Progenitor cell of endocrine pancreas (in vitro differentiated cells): ENCODE measurements around the gene C5AR1. TPM values are rescaled to one million over a fixed set of nuclear protein-coding genes. Genes with fewer than 3 reads are reported as not detected.
"Not testable (repeated sequence)": the region's sequence is repeated elsewhere in the genome, so short reads cannot be mapped to it uniquely, and the experiment has no call there.

ENCODE experiments used
- DNase-seq: peaks from one replicate; pipeline ENCODE4 v3.0.0; 2021; ENCODE audit warnings: low spot score; ENCODE audit not compliant: unreplicated experiment
- H3K27ac Mint-ChIP-seq: 2 replicates; pipeline ENCODE4 v1.8.0; 2021; ENCODE audit warnings: mild to moderate bottlenecking, moderate library complexity, mixed read lengths
- H3K27me3 Mint-ChIP-seq: 2 replicates; pipeline ENCODE4 v1.8.0; 2021; ENCODE audit warnings: mixed read lengths
- H3K36me3 Mint-ChIP-seq: 2 replicates; pipeline ENCODE4 v1.8.0; 2022; ENCODE audit warnings: mixed read lengths; ENCODE audit not compliant: insufficient read depth
- H3K4me1 Mint-ChIP-seq: 2 replicates; pipeline ENCODE4 v1.8.0; 2021; ENCODE audit warnings: low read depth, mixed read lengths
- H3K4me3 Mint-ChIP-seq: 2 replicates; pipeline ENCODE4 v1.8.0; 2021; ENCODE audit warnings: low read depth, mild to moderate bottlenecking, moderate library complexity, mixed read lengths
- H3K9me3 Mint-ChIP-seq: 2 replicates; pipeline ENCODE4 v1.8.0; 2021; ENCODE audit warnings: low read depth, mixed read lengths
- total RNA-seq: library from RNA; stranded (reverse); gene quantifications from 2 replicates; pipeline ENCODE4 v1.2.1, GENCODE V29; 2021
- TF ChIP-seq, protein P1 (sequence below): fragments of 200-600 bp; sonication (generic); IDR thresholded peaks from one replicate; pipeline ENCODE4 v1.5.0; 2021; ENCODE audit warnings: antibody characterized with exemption, mild to moderate bottlenecking; ENCODE audit not compliant: unreplicated experiment

The C5AR1 gene
- total RNA-seq, 1 donor from 2014 or later: 2.4 TPM

GRCh38 chr19:47343194-47343802 lies 33.6 kb downstream of the C5AR1 start:
- no peak overlapping the region for H3K27ac Mint-ChIP-seq
- no peak for DNase-seq
- TF ChIP-seq, protein P1, sequence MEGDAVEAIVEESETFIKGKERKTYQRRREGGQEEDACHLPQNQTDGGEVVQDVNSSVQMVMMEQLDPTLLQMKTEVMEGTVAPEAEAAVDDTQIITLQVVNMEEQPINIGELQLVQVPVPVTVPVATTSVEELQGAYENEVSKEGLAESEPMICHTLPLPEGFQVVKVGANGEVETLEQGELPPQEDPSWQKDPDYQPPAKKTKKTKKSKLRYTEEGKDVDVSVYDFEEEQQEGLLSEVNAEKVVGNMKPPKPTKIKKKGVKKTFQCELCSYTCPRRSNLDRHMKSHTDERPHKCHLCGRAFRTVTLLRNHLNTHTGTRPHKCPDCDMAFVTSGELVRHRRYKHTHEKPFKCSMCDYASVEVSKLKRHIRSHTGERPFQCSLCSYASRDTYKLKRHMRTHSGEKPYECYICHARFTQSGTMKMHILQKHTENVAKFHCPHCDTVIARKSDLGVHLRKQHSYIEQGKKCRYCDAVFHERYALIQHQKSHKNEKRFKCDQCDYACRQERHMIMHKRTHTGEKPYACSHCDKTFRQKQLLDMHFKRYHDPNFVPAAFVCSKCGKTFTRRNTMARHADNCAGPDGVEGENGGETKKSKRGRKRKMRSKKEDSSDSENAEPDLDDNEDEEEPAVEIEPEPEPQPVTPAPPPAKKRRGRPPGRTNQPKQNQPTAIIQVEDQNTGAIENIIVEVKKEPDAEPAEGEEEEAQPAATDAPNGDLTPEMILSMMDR: no peak
- no peak overlapping the region for H3K4me3 Mint-ChIP-seq
- no peaks in the 10 kb centered on the region for H3K9me3 Mint-ChIP-seq
- no peaks in the 10 kb centered on the region for H3K27me3 Mint-ChIP-seq
- H3K36me3 Mint-ChIP-seq: no peaks in the 10 kb centered on the region
- no peaks in the 10 kb centered on the region for H3K4me1 Mint-ChIP-seq

- TF ChIP-seq, protein P1: no peak
- Mint-ChIP-seq H3K36me3 (no peaks in the 10 kb centered on the region), H3K27ac (no peak overlapping the region), H3K4me3 (no peak overlapping the region), H3K27me3 (no peaks in the 10 kb centered on the region), H3K9me3 (no peaks in the 10 kb centered on the region), H3K4me1 (peaks cover 4% of the 10 kb centered on the region)
- DNase-seq: no peak
Measured at GRCh38 chr19:47344425-47344824, 34.8 kb downstream of the C5AR1 start.

DNA sequence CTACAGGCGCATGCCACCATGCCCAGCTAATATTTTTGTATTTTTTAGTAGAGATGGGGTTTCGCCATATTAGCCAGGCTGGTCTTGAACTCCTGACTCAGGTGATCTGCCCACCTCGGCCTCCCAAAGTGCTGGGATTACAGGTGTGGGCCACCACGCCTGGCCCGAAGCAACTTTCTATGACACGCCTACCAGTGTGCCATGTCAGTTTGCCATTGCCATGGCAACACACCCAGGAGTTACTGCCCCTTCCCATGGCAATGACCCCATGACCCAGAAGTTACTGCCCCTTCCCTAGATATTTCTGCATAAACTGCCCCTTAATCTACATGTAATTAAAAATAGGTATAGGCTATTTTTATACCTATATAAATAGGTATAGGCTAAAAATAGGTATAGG lies 36.4 kb downstream of the C5AR1 start:
- peaks cover 15% of the 10 kb centered on the region for H3K4me1 Mint-ChIP-seq

DNA sequence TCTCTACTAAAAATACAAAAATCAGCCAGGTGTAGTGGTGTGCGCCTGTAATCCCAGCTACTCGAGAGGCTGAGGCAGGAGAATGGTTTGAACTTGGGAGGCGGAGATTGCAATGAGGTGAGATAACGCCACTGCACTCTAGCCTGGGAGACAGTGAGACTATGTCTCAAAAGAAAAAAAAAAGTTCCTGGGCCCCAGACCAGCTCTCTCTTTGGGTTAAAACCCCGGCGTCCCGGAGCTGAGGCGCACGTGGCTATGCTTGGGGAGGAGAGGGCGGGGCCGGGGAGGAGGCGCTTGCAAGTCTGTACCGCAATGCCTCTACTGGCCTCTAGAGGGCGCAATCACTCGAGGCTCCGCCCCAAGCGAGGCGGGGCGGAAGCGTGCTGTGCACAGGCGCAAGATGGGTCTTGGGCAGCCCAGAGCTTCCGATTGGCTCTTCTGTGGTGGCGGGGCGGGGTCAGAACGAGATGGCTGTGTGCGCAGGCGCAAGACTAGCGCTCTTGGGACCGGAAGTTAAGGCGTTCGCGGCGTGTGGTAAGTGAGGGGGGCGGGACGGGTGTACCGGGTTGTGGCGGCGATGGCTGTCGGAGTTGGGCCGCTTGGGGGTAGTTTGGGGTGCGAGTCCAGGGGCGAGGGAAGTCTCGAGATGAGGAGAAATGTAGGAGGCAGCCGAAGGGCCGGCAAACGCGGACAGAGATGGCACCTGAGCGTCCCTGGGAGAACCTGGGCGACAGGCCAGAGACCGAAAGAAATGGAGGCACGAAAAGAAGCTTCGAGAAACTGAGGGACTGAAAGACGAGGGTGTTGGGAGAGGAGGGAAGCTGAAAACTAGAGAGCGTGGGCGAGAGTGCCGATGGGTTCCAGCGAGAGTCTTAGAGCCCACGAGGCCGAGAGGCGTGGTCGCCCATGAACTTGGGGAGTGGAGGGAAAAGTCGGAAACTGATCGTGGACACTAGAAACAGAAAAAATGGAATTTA lies 39.4 kb downstream of the C5AR1 start, which contains the start of gene DHX34:
Gene DHX34 (plus strand): TSS at position 497 of the 977 bp plus-strand sequence. CDS start 3,716 bp downstream, outside the sequence.
- TF ChIP-seq, protein P1: peak; percentile 99
- Mint-ChIP-seq H3K27ac (peak within 1 kb of the TSS; percentile 93), H3K4me3 (peak within 1 kb of the TSS; percentile 99), H3K4me1 (peaks cover 18% of the 10 kb centered on the region), H3K9me3 (no peaks in the 10 kb centered on the region), H3K36me3 (peaks cover 10% of the 10 kb centered on the region), H3K27me3 (no peaks in the 10 kb centered on the region)
- DNase-seq: peak; percentile 97

More for the DNA sequence above, 36.4 kb downstream of the C5AR1 start:
- H3K4me3 Mint-ChIP-seq, DNase-seq, H3K27ac Mint-ChIP-seq, H3K36me3 Mint-ChIP-seq, H3K27me3 Mint-ChIP-seq, H3K9me3 Mint-ChIP-seq: not testable (repeated sequence)

- H3K9me3 Mint-ChIP-seq: no peaks in the 10 kb centered on the region
- H3K27me3 Mint-ChIP-seq: no peaks in the 10 kb centered on the region
- DNase-seq: no peak
- H3K4me1 Mint-ChIP-seq: peaks cover 18% of the 10 kb centered on the region
- H3K4me3 Mint-ChIP-seq: peak overlapping the region; percentile 72
- TF ChIP-seq, protein P1: no peak
- H3K36me3 Mint-ChIP-seq: peaks cover 17% of the 10 kb centered on the region
- H3K27ac Mint-ChIP-seq: no peak overlapping the region
Measured at GRCh38 chr19:47350630-47351029, 41.0 kb downstream of the C5AR1 start.
